ENCODE data around the gene HRAS. TPM values are rescaled to one million over a fixed set of nuclear protein-coding genes. Genes with fewer than 3 reads are reported as not detected.

Gene HRAS
- polyA plus RNA-seq, 1 of the 3 experiments (the other 2 are of a cell fraction): 217 TPM

- H2AFZ ChIP-seq (ENCODE audit: low read depth): no peak overlapping the region
- no peaks in the 10 kb centered on the region for H3K27me3 ChIP-seq (ENCODE audit: insufficient read depth)
- H4K20me1 ChIP-seq (ENCODE audit: insufficient read depth): 0 out of 2 replicates have a peak, but pooled peaks cover 7% of the 10 kb centered on the region
- WGBS (ENCODE audit: low lambda C conversion rate): 94% methylated on average over 12 of the region's 24 CpGs
- H3K4me2 ChIP-seq: no peak overlapping the region
- H3K4me1 ChIP-seq (ENCODE audit: control insufficient read depth in 1 of 2, insufficient read depth in 2 of 2, low read depth in 1 of 2, low read length in 1 of 2): no peaks in the 10 kb centered on the region; a peak in 1 of 4 replicates
- peaks cover 24% of the 10 kb centered on the region for H3K79me2 ChIP-seq (ENCODE audit: insufficient read depth)
- peaks cover 5% of the 10 kb centered on the region for H3F3A ChIP-seq (replicated peaks; ENCODE audit: insufficient read depth)
- CTCF ChIA-PET: interaction anchor here (1.3 kb wide), 1 partner anchor 20 kb away, joined by 5 read pairs; no protein-coding TSS in a partner anchor
- DNase-seq: no peak
- H3K4me3 ChIP-seq (ENCODE audit: low read depth in 2 of 2, low read length in 1 of 2): no peak overlapping the region
- TF ChIP-seq EP300 (IDR thresholded peaks at IDR 0.05; ENCODE audit: borderline replicate concordance in 1 of 2, low read depth in 1 of 2, low read length in 1 of 2) (no peak), GATA2 (CRISPR knock-in tag; IDR thresholded peaks at IDR 0.05) (no peak), RFX5 (IDR thresholded peaks at IDR 0.05; ENCODE audit: low read length) (no peak), GABPA (IDR thresholded peaks at IDR 0.05; ENCODE audit: low read depth) (no peak), CHD2 (IDR thresholded peaks at IDR 0.05; ENCODE audit: low read length, partially characterized antibody) (no peak), MAX (IDR thresholded peaks at IDR 0.05; ENCODE audit: low read depth) (no peak), MEF2A (IDR thresholded peaks at IDR 0.05; ENCODE audit: borderline replicate concordance, low read depth) (no peak), NRF1 (IDR thresholded peaks at IDR 0.05; ENCODE audit: low read depth, low read length) (no peak), RXRA (IDR thresholded peaks at IDR 0.05; ENCODE audit: borderline replicate concordance, low read depth) (no peak), SIN3A (IDR thresholded peaks at IDR 0.05; ENCODE audit: borderline replicate concordance, low read depth, low read length) (no peak)
- TF ChIP-seq, protein P1, sequence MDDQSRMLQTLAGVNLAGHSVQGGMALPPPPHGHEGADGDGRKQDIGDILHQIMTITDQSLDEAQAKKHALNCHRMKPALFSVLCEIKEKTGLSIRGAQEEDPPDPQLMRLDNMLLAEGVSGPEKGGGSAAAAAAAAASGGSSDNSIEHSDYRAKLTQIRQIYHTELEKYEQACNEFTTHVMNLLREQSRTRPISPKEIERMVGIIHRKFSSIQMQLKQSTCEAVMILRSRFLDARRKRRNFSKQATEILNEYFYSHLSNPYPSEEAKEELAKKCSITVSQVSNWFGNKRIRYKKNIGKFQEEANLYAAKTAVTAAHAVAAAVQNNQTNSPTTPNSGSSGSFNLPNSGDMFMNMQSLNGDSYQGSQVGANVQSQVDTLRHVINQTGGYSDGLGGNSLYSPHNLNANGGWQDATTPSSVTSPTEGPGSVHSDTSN (IDR thresholded peaks at IDR 0.05): no peak
- no peak overlapping the region for H3K9ac ChIP-seq
- no peaks in the 10 kb centered on the region for H3K9me3 ChIP-seq
- H3K27ac ChIP-seq (ENCODE audit: low read depth in 2 of 2, low read length in 1 of 2): no peak overlapping the region
- POLR2A ChIA-PET: no interaction called here
- peaks cover 16 to 67% of the 10 kb centered on the region in 2 experiments for H3K36me3 ChIP-seq (replicated peaks in 1 of 2; ENCODE audit: control insufficient read depth in 1 of 2, insufficient read depth in 2 of 2, low read length in 1 of 2)
- no peaks in the 10 kb centered on the region for H3K9me2 ChIP-seq
These were observed 35.9 kb downstream of the HRAS start for GRCh38 chr11:499201-500076.

DNA sequence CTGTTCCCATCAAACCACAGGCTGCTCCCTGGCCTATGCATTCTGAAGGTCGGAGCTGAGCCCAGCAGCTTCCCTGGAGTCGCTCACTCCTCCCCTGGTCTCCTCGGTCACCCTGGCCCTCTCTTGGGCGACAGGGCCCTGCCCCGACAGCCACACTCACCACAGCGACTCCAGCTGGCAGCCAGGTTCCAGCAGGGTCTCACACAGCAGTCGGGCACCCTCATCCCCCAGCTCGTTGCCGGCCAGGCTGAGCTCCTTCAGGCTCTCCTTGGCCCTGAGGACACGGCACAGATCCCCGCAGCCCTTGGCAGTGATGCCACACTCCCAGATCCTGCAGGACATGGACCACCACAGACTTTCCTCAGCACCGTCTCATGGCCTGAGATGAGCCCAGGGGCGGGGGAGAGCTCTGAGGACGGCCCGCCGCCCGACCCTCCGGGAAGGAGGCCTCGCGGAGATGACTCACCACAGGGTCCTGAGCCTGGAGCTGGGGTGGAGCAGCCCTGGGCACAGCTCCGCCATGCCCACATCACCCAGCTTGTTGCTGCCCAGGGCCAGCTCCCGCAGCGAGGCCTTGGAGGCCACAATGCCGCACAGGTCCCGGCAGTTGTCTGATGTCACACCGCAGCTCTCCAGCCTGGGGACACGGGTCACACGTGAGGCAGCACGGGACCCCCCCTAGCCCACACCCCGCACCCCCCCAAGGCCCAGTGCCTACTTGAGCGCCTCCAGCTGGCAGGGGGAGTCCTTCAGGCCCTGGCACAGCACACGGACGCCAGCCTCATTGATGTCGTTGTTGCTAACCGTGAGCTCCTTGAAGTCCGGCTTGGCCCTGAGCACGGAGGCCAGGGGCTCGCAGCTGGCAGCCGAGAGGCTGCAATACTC, 36.8 kb downstream of the HRAS start:
- H3K36me3 ChIP-seq (replicated peaks in 1 of 2; ENCODE audit: control insufficient read depth in 1 of 2, insufficient read depth in 2 of 2, low read length in 1 of 2): peaks cover 16 to 71% of the 10 kb centered on the region in 2 experiments
- H3K4me2 ChIP-seq: no peak overlapping the region
- no peaks in the 10 kb centered on the region for H3K27me3 ChIP-seq (ENCODE audit: insufficient read depth)
- no peaks in the 10 kb centered on the region for H3K9me2 ChIP-seq
- 96% methylated on average over 16 of the region's 39 CpGs for WGBS (ENCODE audit: low lambda C conversion rate)
- H3K79me2 ChIP-seq (ENCODE audit: insufficient read depth): peaks cover 15% of the 10 kb centered on the region; the same call in 1 of the 2 replicates
- peaks cover 5% of the 10 kb centered on the region for H3F3A ChIP-seq (replicated peaks; ENCODE audit: insufficient read depth)
- no peak overlapping the region for H3K4me3 ChIP-seq (ENCODE audit: low read depth in 2 of 2, low read length in 1 of 2)
- H3K4me1 ChIP-seq (ENCODE audit: control insufficient read depth in 1 of 2, insufficient read depth in 2 of 2, low read depth in 1 of 2, low read length in 1 of 2): no peaks in the 10 kb centered on the region; a peak in 1 of 4 replicates
- peak; percentile 28 for DNase-seq
- no peaks in the 10 kb centered on the region for H3K9me3 ChIP-seq
- POLR2A ChIA-PET: interaction anchor here (0.6 to 1.6 kb wide), 2 partner anchors 8 to 67 kb away, joined by 3 to 4 read pairs; partner anchors contain the start of gene RNH1
- H2AFZ ChIP-seq (ENCODE audit: low read depth): no peak overlapping the region
- H3K9ac ChIP-seq: no peak overlapping the region
- CTCF ChIA-PET: interaction anchor here (1.3 to 1.4 kb wide), 2 partner anchors 8 to 20 kb away, joined by 3 to 5 read pairs; no protein-coding TSS in a partner anchor
- 0 out of 2 replicates have a peak, but pooled peaks cover 7% of the 10 kb centered on the region for H4K20me1 ChIP-seq (ENCODE audit: insufficient read depth)
- no peak overlapping the region; a peak in 1 of 4 replicates for H3K27ac ChIP-seq (ENCODE audit: low read depth in 2 of 2, low read length in 1 of 2)
- no peak for TF ChIP-seq EP300 (IDR thresholded peaks at IDR 0.05; ENCODE audit: borderline replicate concordance in 1 of 2, low read depth in 1 of 2, low read length in 1 of 2)
- no peak for TF ChIP-seq MXI1 (IDR thresholded peaks at IDR 0.05; ENCODE audit: low read depth, low read length)
- no peak for TF ChIP-seq USF2 (IDR thresholded peaks at IDR 0.05; ENCODE audit: borderline replicate concordance, low read depth, low read length)
- no peak for TF ChIP-seq NRF1 (IDR thresholded peaks at IDR 0.05; ENCODE audit: low read depth, low read length)
- no peak for TF ChIP-seq FOSL2 (IDR thresholded peaks at IDR 0.05; ENCODE audit: borderline replicate concordance, low read depth)
- TF ChIP-seq RCOR1 (IDR thresholded peaks at IDR 0.05; ENCODE audit: low read length): no peak
- no peak for TF ChIP-seq MEF2A (IDR thresholded peaks at IDR 0.05; ENCODE audit: borderline replicate concordance, low read depth)
- no peak for TF ChIP-seq YY1 (IDR thresholded peaks at IDR 0.05; ENCODE audit: low read depth)
- TF ChIP-seq, protein P2, sequence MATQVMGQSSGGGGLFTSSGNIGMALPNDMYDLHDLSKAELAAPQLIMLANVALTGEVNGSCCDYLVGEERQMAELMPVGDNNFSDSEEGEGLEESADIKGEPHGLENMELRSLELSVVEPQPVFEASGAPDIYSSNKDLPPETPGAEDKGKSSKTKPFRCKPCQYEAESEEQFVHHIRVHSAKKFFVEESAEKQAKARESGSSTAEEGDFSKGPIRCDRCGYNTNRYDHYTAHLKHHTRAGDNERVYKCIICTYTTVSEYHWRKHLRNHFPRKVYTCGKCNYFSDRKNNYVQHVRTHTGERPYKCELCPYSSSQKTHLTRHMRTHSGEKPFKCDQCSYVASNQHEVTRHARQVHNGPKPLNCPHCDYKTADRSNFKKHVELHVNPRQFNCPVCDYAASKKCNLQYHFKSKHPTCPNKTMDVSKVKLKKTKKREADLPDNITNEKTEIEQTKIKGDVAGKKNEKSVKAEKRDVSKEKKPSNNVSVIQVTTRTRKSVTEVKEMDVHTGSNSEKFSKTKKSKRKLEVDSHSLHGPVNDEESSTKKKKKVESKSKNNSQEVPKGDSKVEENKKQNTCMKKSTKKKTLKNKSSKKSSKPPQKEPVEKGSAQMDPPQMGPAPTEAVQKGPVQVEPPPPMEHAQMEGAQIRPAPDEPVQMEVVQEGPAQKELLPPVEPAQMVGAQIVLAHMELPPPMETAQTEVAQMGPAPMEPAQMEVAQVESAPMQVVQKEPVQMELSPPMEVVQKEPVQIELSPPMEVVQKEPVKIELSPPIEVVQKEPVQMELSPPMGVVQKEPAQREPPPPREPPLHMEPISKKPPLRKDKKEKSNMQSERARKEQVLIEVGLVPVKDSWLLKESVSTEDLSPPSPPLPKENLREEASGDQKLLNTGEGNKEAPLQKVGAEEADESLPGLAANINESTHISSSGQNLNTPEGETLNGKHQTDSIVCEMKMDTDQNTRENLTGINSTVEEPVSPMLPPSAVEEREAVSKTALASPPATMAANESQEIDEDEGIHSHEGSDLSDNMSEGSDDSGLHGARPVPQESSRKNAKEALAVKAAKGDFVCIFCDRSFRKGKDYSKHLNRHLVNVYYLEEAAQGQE (IDR thresholded peaks at IDR 0.05; ENCODE audit: low read depth, low read length): no peak
- no peak for TF ChIP-seq CHD2 (IDR thresholded peaks at IDR 0.05; ENCODE audit: low read length, partially characterized antibody)
- no peak for TF ChIP-seq GABPA (IDR thresholded peaks at IDR 0.05; ENCODE audit: low read depth)
